Peyer's patch (tissue), 4 donors: Measurements from ENCODE around the gene PIGZ.

Experiments used
- POLR2A ChIP-seq, 2 donors: fragments of 450-650 bp; IDR thresholded peaks; one replicate each; pipeline ENCODE4 v1.5.1; 2017; ENCODE audit warnings: antibody characterized with exemption in 2 of 2, mild to moderate bottlenecking in 2 of 2, moderate library complexity in 2 of 2
- TF ChIP-seq, protein P1 (sequence below), 6 experiments: fragments of 450-650 bp in 4 of 6; fragments of 200-600 bp in 2 of 6; sonication (generic) in 1 of 6; IDR thresholded peaks; one replicate each; pipeline ENCODE4 v1.5.1; 2017 to 2019; ENCODE audit warnings: antibody characterized with exemption in 6 of 6, mild to moderate bottlenecking in 3 of 6, moderate library complexity in 1 of 6

DNA sequence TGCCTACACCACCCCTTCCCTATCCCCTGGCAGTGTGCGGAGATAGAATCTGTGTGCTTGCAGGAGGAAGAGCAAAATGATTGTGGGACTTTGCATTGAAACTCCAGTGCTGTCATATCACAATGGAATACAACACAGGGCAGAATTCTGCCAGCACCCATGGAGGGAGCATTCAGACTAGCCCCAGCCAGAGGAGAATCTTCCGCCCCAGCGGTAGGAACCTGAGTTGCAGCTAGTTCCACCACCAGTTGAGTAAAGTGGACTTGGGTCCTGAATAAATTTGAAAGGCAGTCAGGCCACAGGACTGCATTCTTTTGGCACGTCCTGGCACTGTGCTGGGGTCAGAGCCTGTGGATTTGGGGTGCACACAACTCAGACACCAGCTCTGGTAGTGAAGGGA, 53.8 kb downstream of the PIGZ start:
- TF ChIP-seq, protein P1, sequence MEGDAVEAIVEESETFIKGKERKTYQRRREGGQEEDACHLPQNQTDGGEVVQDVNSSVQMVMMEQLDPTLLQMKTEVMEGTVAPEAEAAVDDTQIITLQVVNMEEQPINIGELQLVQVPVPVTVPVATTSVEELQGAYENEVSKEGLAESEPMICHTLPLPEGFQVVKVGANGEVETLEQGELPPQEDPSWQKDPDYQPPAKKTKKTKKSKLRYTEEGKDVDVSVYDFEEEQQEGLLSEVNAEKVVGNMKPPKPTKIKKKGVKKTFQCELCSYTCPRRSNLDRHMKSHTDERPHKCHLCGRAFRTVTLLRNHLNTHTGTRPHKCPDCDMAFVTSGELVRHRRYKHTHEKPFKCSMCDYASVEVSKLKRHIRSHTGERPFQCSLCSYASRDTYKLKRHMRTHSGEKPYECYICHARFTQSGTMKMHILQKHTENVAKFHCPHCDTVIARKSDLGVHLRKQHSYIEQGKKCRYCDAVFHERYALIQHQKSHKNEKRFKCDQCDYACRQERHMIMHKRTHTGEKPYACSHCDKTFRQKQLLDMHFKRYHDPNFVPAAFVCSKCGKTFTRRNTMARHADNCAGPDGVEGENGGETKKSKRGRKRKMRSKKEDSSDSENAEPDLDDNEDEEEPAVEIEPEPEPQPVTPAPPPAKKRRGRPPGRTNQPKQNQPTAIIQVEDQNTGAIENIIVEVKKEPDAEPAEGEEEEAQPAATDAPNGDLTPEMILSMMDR (IDR thresholded peaks at IDR 0.05) = no peak
- TF ChIP-seq POLR2A (IDR thresholded peaks at IDR 0.05) = no peak
